Activated T-helper 2 cell treated with anti-CD3 and anti-CD28 coated beads, Interferon-gamma antibody, Interleukin-2, Interleukin-4, amounts not matched to agents 10 μg/mL and 5 μg/mL and 100 μg/mL, durations not matched to agents 14 hours and 24 hours and 36 hours (primary cell): Measurements from ENCODE around the gene AKAP8L. TPM values are rescaled to one million over a fixed set of nuclear protein-coding genes. Genes with fewer than 3 reads are reported as not detected.

Experiments used
- DNase-seq: peaks from one replicate; pipeline ENCODE4 v3.0.0; 2021; ENCODE audit warnings: low spot score
- H3K27ac Mint-ChIP-seq: one replicate; pipeline ENCODE4 v1.8.0; 2021; ENCODE audit warnings: mixed read lengths
- H3K27me3 Mint-ChIP-seq: one replicate; pipeline ENCODE4 v1.8.0; 2021; ENCODE audit warnings: low read depth, mixed read lengths
- H3K36me3 Mint-ChIP-seq: one replicate; pipeline ENCODE4 v1.8.0; 2021; ENCODE audit warnings: low read depth, mixed read lengths
- H3K4me1 Mint-ChIP-seq: one replicate; pipeline ENCODE4 v1.8.0; 2021; ENCODE audit warnings: low read depth, mixed read lengths
- H3K4me3 Mint-ChIP-seq: one replicate; pipeline ENCODE4 v1.8.0; 2021; ENCODE audit warnings: low read depth, mild to moderate bottlenecking, moderate library complexity, mixed read lengths
- H3K9me3 Mint-ChIP-seq: one replicate; pipeline ENCODE4 v1.8.0; 2021; ENCODE audit warnings: mixed read lengths
- intact Hi-C: fragments of 100-400 bp; cut with micrococcal nuclease; formaldehyde crosslinking; loops from one replicate; pipeline ENCODE4 v1.15.1; 2023
- total RNA-seq: library from RNA; stranded (reverse); gene quantifications from 2 replicates; pipeline ENCODE4 v1.2.3, GENCODE V29; 2022

Gene AKAP8L
- total RNA-seq, 1 donor from 2014 or later = 76.6 TPM

DNA sequence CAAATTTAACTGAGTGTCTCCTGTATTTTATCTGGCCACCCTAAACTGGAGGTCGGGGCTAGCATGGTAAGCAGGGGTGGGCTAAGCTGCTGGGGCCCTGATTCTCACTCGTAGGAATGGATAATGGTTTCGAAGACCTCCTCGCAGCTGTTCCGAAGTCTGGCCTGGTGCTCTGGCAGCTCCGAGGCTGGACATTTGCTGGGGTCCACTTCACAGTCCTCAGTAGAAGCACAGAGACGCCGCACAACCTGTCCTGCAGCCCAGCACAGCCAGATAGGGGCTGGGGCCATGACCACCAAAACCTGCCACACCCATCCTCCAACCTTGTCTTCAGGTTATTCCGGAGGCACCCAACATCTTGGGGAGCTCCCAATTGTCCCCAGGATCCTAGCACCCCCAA is 37.2 kb upstream of the AKAP8L start:
- no peaks in the 10 kb centered on the region for H3K9me3 Mint-ChIP-seq
- H3K36me3 Mint-ChIP-seq = peaks cover 79% of the 10 kb centered on the region
- no peaks in the 10 kb centered on the region for H3K27me3 Mint-ChIP-seq
- no peak overlapping the region for H3K27ac Mint-ChIP-seq
- no peak for DNase-seq
- intact Hi-C loops = no loop called here
- no peak overlapping the region for H3K4me3 Mint-ChIP-seq
- peaks cover 4% of the 10 kb centered on the region for H3K4me1 Mint-ChIP-seq

DNA sequence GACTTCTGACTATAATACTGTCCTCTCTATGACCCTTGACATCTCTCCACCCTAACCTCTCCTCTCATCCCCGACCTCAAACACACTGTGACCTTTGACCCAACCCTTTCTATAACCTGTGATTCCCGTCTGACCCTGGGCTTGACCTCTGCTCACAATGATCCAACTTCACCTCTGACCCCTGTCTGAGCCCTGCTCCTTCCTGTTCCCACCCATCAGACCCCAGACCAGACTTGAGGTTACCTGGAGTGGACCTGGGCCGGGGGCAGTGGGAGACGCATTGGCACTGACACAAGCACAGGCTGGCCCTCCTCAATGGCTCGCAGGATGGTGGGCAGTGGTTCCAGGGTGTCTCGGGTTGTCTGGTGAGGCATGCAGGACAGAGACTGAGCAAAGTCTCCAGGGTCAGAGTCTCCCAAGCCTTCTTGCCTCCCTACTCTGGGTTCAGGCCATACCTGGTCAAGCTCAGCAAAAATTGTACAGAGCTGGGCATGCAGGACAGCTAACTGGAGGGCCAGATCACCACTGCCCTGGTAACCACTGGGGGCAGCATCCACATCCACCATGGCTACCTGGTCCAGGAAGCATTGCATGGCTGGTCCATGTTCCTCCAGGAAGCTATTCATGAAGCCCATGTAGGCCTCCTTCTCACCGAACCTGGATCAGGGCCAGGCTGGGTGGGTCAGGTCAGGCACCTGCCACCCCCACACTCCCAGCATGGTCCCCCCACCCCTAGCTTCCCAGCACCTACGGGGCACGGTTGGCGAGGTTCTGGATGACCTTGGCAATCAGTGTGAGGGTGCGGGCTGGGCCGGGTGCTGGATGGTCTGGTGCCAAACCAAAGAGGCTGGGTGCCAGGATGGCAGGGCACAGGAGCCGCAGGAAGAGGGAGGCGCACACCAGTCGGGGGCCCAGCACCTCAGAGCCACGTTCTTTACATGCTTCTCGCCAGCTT is 35.4 kb upstream of the AKAP8L start:
- intact Hi-C loops = no loop called here
- Mint-ChIP-seq H3K4me1 (peaks cover 9% of the 10 kb centered on the region), H3K4me3 (no peak overlapping the region), H3K9me3 (no peaks in the 10 kb centered on the region), H3K27me3 (no peaks in the 10 kb centered on the region), H3K27ac (no peak overlapping the region), H3K36me3 (peaks cover 69% of the 10 kb centered on the region)
- DNase-seq = no peak

- intact Hi-C loops = no loop called here
- H3K4me3 Mint-ChIP-seq = no peak overlapping the region
- no peak for DNase-seq
- no peaks in the 10 kb centered on the region for H3K27me3 Mint-ChIP-seq
- H3K4me1 Mint-ChIP-seq = peaks cover 13% of the 10 kb centered on the region
- H3K27ac Mint-ChIP-seq = no peak overlapping the region
- peaks cover 67% of the 10 kb centered on the region for H3K36me3 Mint-ChIP-seq
- no peaks in the 10 kb centered on the region for H3K9me3 Mint-ChIP-seq
These were observed 34.3 kb upstream of the AKAP8L start for GRCh38 chr19:15453091-15453578.

DNA sequence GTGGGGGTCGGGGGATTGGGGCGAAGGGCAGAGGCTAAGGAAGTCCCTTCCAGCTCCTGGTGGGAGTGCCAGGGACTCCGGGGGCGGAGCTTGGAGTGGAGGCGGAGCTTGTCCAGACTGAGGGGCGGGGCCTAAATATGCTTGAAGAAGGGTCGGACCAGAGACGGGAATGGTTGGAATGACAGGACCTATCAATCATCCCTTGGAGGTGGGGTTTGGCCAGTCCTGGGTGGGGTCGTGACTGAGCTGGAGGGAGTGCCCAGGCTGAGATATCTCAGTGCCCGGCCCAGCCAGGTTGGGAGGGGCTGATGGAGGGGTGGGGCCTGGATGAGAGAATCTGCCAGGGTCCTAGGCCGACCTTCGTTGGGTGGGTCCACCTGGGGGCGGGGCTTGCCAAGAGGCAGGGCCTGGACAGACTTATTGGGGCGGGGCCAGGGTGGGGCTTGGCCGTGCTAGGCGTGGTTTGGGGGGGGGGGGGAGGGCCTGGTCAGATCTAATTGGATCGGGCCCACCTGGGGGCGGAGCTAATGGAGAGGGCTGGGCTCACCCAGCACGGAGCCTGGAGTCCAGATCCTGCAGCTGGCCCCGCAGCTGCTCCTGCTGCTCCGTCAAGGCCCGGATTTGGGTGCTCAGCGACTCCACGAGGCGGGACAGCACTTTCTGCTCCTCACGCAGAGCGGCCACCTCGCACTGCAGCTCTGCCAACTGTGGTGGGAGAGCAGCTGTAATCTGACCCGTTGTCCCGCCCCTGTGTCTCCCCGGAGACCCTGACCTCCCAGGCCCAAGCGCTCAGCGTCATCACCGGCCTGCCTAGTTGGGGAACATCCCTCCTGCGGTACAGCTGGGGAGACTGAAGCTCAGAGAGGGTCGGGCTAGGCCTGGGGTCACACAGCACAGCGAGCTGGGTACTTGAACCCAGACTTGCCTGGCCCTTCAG is 33.6 kb upstream of the AKAP8L start:
- intact Hi-C loops = no loop called here
- peaks cover 61% of the 10 kb centered on the region for H3K36me3 Mint-ChIP-seq

DNA sequence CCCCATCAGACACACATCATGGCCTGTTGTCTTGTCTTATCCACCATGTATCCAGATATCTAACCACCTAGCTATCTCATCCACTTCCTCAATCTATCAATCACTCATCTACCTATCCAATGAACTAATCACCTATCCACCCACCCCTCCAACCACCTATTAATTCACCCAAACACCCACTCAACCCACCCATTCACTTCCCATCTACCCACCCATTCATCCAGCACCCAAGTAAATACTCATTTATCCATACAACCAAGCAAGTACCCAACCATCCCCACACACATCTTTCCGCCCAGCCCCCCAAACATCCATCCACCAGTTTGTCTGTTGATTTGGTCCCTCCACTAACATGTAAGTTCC is 31.7 kb upstream of the AKAP8L start:
- H3K27me3 Mint-ChIP-seq = no peaks in the 10 kb centered on the region
- no peaks in the 10 kb centered on the region for H3K9me3 Mint-ChIP-seq
- intact Hi-C loops = no loop called here
- peaks cover 13% of the 10 kb centered on the region for H3K4me1 Mint-ChIP-seq
- H3K36me3 Mint-ChIP-seq = peaks cover 48% of the 10 kb centered on the region
- peak overlapping the region; percentile 86 for H3K27ac Mint-ChIP-seq
- DNase-seq = no peak
- H3K4me3 Mint-ChIP-seq = peak overlapping the region; percentile 72

More for the DNA sequence above, 33.6 kb upstream of the AKAP8L start:
- no peak for DNase-seq
- H3K27ac Mint-ChIP-seq = no peak overlapping the region
- no peaks in the 10 kb centered on the region for H3K9me3 Mint-ChIP-seq
- H3K4me1 Mint-ChIP-seq = peaks cover 13% of the 10 kb centered on the region
- no peak overlapping the region for H3K4me3 Mint-ChIP-seq
- no peaks in the 10 kb centered on the region for H3K27me3 Mint-ChIP-seq

GRCh38 chr19:15449620-15450527 is 31.1 kb upstream of the AKAP8L start, which contains the start of gene WIZ:
Gene WIZ, minus strand, starts transcription at chr19:15449956. Its CDS starts 1,649 bp downstream, at chr19:15448307.
- H3K4me1 Mint-ChIP-seq = peaks cover 13% of the 10 kb centered on the region
- peak; percentile 72 for DNase-seq
- no peaks in the 10 kb centered on the region for H3K9me3 Mint-ChIP-seq
- H3K27ac Mint-ChIP-seq = peak within 1 kb of the TSS; percentile 86
- no peaks in the 10 kb centered on the region for H3K27me3 Mint-ChIP-seq
- H3K36me3 Mint-ChIP-seq = peaks cover 42% of the 10 kb centered on the region
- peak within 1 kb of the TSS; percentile 72 for H3K4me3 Mint-ChIP-seq
- intact Hi-C loops = no loop called here

DNA sequence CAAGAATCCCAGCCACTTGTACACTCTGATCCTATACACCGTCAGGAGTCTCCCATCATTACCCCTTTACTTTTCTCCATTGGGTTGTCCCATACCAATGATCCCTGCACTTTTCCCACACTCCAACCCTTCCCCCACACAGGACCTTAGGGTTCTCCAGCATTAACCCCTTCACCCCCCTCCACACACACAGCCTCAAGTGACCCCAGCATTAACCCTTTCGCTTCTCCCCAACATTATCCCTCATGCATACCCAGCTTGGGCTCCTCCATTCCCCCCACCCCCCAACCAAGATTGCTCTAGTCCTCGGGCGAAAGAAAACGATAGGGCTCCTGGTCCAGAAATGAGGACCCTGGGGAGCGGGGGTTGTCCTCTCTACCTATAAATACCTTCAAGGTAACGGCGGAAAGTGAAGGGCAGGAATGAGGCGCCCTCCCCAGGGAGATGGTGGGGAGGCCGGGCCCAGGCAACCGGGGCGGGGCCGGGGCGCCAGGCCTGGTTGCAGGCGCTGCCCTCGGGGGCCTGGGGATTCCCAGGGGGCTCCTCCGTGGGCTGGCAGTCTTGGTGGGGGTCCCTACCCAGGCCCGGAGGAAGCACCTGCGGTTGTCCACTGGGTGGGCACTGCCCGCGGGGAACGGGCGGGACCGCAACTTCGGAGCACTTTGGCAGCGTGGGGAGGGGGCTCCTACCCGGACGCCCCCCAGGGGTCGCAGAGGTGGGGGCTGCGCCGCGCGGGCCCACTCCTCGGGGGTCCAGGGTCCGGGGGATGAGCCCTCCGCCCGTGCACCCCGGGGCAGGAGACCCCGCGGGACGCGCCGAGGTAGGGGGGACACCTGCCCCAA is 30.2 kb upstream of the AKAP8L start:
- H3K4me3 Mint-ChIP-seq = peak overlapping the region; percentile 68
- intact Hi-C loops = no loop called here
- peak overlapping the region; percentile 71 for H3K27ac Mint-ChIP-seq
- H3K4me1 Mint-ChIP-seq = peaks cover 13% of the 10 kb centered on the region
- peaks cover 35% of the 10 kb centered on the region for H3K36me3 Mint-ChIP-seq
- H3K27me3 Mint-ChIP-seq = no peaks in the 10 kb centered on the region
- no peak for DNase-seq
- no peaks in the 10 kb centered on the region for H3K9me3 Mint-ChIP-seq

GRCh38 chr19:15448044-15448777 is 29.4 kb upstream of the AKAP8L start:
- DNase-seq = no peak

GRCh38 chr19:15447057-15447456 is 28.3 kb upstream of the AKAP8L start:
- Mint-ChIP-seq H3K36me3 (peaks cover 22% of the 10 kb centered on the region), H3K27me3 (no peaks in the 10 kb centered on the region), H3K27ac (peak overlapping the region; percentile 28), H3K4me1 (peaks cover 13% of the 10 kb centered on the region), H3K9me3 (no peaks in the 10 kb centered on the region), H3K4me3 (no peak overlapping the region)
- DNase-seq = no peak
- intact Hi-C loops = no loop called here

More at GRCh38 chr19:15448044-15448777, 29.4 kb upstream of the AKAP8L start:
- peak overlapping the region; percentile 71 for H3K27ac Mint-ChIP-seq
- H3K9me3 Mint-ChIP-seq = no peaks in the 10 kb centered on the region
- peak overlapping the region; percentile 68 for H3K4me3 Mint-ChIP-seq
- H3K36me3 Mint-ChIP-seq = peaks cover 27% of the 10 kb centered on the region
- intact Hi-C loops = no loop called here
- no peaks in the 10 kb centered on the region for H3K27me3 Mint-ChIP-seq
- peaks cover 13% of the 10 kb centered on the region for H3K4me1 Mint-ChIP-seq

- intact Hi-C loops = no loop called here
These were observed 27.1 kb upstream of the AKAP8L start for GRCh38 chr19:15445807-15446376.

More at GRCh38 chr19:15445807-15446376, 27.1 kb upstream of the AKAP8L start:
- DNase-seq = no peak
- H3K27ac Mint-ChIP-seq = no peak overlapping the region
- H3K36me3 Mint-ChIP-seq = peaks cover 11% of the 10 kb centered on the region
- H3K9me3 Mint-ChIP-seq = no peaks in the 10 kb centered on the region
- H3K27me3 Mint-ChIP-seq = no peaks in the 10 kb centered on the region
- H3K4me1 Mint-ChIP-seq = peaks cover 11% of the 10 kb centered on the region
- H3K4me3 Mint-ChIP-seq = no peak overlapping the region
